HG03060 (cell line): ENCODE measurements around the gene SLC39A11.

Source experiments
- ATAC-seq: cut with Tn5 transposase; IDR thresholded peaks from one replicate; pipeline ENCODE4 v1.9.1; 2021; ENCODE audit warnings: low read depth, moderate number of reproducible peaks; ENCODE audit not compliant: unreplicated experiment

Gene SLC39A11

GRCh38 chr17:73048170-73048569 lies 44.3 kb downstream of the SLC39A11 start:
- ATAC-seq = no peak

DNA sequence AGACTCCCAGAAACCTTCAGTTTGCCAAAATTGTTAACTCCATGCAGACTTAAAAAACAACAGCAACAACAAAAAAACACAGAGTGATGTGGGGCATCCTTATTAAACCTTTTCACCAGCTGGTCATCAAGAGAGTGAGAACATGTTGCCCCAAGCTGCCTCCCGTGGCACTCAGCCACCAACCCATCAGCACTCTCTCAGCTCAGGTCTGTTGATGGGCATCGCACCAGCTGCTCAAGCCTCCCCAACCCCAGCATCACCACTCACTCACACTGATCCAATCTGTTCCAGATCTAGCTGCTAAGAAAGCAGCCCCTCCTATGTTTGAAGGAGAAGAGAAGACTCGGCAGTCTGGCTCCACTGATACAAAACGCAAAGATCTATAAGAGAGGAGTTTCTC lies 46.8 kb downstream of the SLC39A11 start:
- ATAC-seq = no peak

GRCh38 chr17:73043686-73044581 lies 48.6 kb downstream of the SLC39A11 start:
- no peak for ATAC-seq

- ATAC-seq = no peak
Measured at GRCh38 chr17:73042809-73043685, 49.4 kb downstream of the SLC39A11 start.

- ATAC-seq = no peak
Measured at GRCh38 chr17:73042225-73042624, 50.3 kb downstream of the SLC39A11 start.

DNA sequence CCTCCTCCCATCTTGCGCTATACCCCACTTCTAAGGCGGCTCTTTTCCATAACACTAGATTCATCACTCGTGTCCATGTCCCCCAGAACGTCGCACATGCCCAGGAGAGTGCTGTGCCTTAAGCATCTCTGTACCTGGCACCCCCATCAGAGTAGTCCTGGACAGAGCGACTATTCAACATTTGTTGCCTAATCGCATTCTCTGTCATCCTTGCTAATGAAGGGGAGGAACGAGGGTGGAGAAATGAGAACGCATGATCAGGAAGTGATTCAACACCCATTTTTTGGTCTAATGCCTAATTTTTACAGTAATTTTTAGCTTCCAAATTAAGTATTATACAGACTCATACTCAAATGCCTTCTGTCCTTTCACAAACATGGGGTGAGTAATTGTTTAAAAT lies 53.2 kb downstream of the SLC39A11 start:
- ATAC-seq = no peak

- ATAC-seq = no peak
Measured at GRCh38 chr17:73031472-73031871, 61.0 kb downstream of the SLC39A11 start.

GRCh38 chr17:73030995-73031394 lies 61.5 kb downstream of the SLC39A11 start:
- no peak for ATAC-seq

GRCh38 chr17:73030501-73030921 lies 62.0 kb downstream of the SLC39A11 start:
- no peak for ATAC-seq

- ATAC-seq = no peak
Measured at GRCh38 chr17:73029991-73030390, 62.5 kb downstream of the SLC39A11 start.

GRCh38 chr17:73029021-73029420 lies 63.5 kb downstream of the SLC39A11 start:
- no peak for ATAC-seq

GRCh38 chr17:73028299-73028755 lies 64.2 kb downstream of the SLC39A11 start:
- ATAC-seq = no peak

GRCh38 chr17:73027130-73027741 lies 65.3 kb downstream of the SLC39A11 start:
- ATAC-seq = no peak

DNA sequence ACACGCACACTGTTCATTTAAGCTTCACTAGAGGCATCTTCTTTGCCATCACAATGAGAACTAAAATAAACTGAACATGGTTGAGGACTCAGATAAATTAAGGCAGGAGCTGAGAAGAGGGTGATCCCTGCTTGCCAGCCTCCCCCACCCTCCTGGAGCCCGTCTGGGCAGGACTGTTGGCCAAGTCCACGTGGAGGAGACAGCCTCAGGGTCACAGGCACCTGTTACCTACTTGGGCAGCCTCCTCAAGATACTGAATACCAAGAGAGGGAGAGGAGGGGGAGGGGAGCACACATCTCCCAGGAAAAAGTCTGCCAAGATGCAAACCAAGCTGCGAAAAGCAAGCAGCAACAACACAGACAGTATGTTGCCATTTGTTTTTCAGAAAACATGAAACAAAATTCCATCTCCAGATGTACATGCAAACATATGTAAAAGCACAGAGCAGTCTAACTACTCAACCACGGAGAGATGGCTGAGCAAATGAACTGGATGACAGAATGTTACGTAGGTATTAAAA lies 67.4 kb downstream of the SLC39A11 start:
- no peak for ATAC-seq

DNA sequence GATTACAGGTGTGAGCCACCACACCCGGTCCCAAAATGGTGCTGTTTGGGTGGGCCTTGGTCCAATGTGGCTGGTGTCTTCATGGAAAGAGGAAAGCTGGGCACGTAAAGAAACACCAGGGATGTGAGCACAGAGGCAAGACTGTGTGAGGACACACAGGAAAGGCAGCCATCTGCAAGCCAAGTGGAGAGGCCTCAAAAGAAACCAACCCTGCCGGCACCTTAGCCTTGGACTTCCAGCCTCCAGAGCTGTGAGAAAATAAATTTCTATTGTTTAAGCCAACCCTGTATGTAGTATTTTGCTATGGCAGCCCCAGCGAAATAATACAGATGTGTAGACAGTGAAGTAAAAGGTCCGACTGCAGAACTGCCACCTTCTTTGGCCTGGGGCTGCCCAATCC lies 68.7 kb downstream of the SLC39A11 start:
- ATAC-seq = no peak

DNA sequence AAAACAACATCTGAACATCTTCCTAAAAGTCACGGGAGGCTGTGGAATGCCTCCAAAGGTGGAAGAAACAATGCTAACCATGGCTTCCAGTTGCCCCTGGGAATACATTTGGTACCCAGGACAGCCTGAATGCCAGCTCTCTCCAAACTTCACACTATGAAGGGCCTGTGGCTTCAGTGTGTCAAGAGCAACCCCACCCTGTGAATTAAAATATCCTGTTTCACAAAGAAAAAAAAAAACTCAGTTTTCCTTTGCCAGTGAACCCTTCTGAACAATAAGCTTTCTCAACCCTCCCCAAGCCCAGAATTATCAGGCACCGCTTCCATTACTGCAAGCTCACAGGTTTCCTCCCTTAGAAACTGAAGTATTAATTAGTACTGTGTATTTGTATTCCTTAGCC lies 69.8 kb downstream of the SLC39A11 start:
- ATAC-seq = no peak

DNA sequence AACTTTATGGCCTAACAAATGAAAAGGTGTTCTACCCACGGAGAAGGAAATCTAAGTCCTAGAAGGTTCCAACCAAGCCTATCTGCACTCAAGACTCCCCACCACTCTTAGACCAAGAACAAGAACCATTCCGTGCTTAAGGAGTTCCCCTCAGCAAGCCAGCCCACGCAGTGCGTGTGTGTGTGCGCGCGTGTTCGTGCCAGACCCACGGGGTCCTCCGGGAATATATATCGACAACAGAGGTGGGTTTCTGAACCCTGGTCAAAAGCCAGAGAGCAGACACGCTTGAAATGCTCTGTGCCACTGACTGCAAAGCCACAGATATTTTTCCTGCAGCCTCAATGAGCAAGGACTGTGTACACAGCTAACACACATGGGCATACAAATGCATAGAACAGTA lies 70.7 kb downstream of the SLC39A11 start:
- ATAC-seq = no peak

GRCh38 chr17:73020110-73020509 lies 72.4 kb downstream of the SLC39A11 start:
- ATAC-seq = no peak

DNA sequence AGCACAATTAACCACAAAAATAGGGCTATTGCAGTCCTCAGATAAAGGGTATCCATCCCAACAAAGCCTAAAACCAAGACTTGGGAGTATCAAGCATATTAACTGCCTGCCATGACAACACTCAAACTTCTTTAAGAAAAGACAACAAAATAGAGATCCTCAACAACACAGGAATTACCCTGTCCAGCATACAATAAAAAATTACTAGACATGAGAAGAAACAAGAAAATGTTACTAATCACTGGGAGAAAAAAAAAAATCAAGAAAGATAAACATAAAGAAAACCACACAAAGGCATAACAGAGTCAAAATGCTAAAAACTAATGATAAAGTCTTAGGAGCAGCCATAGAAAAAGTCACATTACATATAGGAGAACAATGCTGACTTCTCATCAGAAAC lies 73.9 kb downstream of the SLC39A11 start:
- no peak for ATAC-seq

GRCh38 chr17:73017658-73018057 lies 74.8 kb downstream of the SLC39A11 start:
- ATAC-seq = no peak
